GM21723 (cell line): ENCODE measurements around the gene ATP6V1F.

Experiments used
- ATAC-seq: cut with Tn5 transposase; IDR thresholded peaks from one replicate; pipeline ENCODE4 v1.9.1; 2021; ENCODE audit warnings: mild to moderate bottlenecking, moderate library complexity; ENCODE audit not compliant: unreplicated experiment

The ATP6V1F gene

DNA sequence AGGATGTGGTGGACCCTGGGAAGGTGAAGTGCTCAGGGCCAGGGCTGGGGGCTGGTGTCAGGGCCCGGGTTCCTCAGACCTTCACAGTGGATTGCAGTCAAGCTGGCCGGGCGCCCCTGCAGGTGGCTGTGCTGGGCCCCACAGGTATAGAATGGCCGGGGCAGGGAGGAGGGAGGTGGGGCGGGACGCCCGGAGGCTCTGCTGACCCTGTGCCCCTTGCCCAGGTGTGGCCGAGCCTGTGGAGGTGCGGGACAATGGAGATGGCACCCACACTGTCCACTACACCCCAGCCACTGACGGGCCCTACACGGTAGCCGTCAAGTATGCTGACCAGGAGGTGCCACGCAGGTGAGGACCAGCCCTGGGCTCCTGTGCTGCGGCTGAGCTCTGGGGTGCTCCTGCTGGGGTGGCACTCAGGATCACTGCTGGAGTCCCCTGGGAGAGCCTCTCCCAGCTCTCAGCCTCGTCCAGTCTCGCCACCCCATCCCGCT is 14.9 kb upstream of the ATP6V1F start:
- no peak for ATAC-seq

GRCh38 chr7:128848289-128849155 is 14.1 kb upstream of the ATP6V1F start:
- ATAC-seq, result no peak

GRCh38 chr7:128849156-128849515 is 13.5 kb upstream of the ATP6V1F start:
- ATAC-seq, result no peak

DNA sequence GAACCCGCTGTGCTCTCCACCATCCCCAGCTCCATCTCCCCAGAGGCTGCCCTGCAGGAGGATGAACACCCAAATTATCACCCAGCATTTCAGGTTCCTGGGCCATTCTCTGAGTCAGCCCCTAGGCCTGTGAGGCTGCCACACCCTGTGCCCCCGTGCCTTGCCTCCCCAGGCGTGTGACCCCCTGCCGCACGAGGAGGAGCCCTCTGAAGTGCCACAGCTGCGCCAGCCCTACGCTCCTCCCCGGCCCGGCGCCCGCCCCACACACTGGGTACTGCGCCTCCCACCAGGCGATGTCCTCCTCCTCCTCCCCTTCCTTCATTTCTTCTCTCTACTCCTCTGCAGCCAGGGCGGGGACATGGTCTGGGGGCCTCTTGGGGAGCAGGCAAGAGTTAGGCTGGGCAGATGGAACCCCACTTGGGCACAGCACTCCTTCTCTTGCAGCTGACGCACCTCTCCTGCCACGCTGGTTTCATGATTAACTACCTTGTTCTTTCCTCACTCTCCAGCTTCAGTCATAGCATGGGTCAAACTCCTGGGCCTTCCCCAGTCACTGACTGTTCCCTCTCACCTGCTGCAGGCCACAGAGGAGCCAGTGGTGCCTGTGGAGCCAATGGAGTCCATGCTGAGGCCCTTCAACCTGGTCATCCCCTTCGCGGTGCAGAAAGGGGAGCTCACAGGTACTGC is 12.7 kb upstream of the ATP6V1F start:
- ATAC-seq, result no peak

DNA sequence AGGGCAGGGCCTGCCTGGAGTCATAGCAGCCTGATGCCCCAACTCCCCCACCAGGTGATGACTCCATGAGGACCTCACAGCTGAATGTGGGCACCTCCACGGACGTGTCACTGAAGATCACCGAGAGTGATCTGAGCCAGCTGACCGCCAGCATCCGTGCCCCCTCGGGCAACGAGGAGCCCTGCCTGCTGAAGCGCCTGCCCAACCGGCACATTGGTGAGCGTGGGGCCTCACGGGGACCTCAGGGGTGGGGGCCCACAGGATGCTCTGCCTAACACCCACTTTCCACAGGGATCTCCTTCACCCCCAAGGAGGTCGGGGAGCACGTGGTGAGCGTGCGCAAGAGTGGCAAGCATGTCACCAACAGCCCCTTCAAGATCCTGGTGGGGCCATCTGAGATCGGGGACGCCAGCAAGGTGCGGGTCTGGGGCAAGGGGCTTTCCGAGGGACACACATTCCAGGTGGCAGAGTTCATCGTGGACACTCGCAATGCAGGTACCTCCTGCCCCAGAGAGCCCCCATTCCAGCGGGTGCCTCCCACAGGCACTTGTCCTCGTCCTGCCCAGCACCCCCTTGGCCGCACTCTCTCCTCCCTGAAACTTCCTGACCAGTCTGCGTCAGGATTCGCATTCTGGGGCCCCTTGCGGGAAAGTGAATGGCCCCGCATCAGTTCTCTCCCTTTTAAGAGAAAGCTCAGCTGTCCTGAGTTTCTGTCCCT is 10.0 kb upstream of the ATP6V1F start:
- no peak for ATAC-seq

DNA sequence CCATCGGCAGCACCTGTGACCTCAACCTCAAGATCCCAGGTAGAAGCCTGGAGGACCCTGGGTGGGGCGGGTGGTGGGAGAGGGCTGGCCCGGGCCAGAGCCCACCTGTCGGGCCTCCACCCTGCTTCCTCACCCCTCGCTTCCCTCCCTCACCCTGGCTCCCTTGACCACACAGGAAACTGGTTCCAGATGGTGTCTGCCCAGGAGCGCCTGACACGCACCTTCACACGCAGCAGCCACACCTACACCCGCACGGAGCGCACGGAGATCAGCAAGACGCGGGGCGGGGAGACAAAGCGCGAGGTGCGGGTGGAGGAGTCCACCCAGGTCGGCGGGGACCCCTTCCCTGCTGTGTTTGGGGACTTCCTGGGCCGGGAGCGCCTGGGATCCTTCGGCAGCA is 8.9 kb upstream of the ATP6V1F start:
- ATAC-seq, result no peak

GRCh38 chr7:128854396-128854795 is 8.3 kb upstream of the ATP6V1F start:
- no peak for ATAC-seq

GRCh38 chr7:128855559-128855958 is 7.1 kb upstream of the ATP6V1F start:
- no peak for ATAC-seq

DNA sequence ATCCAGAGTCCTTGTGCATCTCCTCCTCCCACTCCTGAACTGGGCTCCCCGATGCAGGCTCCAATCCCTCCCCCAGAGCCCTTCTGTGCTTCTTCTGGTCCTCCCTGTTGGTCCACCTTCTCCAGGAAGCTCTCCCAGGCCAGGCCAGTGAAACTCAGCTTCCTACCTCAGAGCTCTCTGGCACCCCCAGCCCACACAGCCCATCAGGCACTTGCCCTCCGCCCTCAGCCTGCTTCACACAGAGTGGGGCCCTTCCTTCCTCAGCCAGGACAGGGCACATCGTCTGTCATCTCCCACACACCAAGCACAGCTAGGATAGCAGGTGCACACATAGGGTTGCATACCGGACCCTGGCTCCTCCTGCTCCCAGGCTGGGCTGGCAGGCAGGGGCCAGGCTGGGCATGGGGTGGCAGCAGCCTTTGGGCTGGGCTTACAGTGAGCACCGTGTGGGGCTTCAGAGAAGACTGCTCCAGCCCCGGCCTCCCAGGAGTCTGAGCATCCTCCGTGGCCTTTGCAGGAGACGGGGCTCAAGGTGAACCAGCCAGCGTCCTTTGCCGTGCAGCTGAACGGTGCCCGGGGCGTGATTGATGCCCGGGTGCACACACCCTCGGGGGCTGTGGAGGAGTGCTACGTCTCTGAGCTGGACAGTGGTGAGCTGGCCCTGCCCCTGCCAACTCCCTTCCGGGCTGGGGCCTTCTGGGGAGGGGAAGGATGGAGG is 6.5 kb upstream of the ATP6V1F start:
- ATAC-seq, result no peak

GRCh38 chr7:128858380-128859231 is 4.0 kb upstream of the ATP6V1F start:
- no peak for ATAC-seq

DNA sequence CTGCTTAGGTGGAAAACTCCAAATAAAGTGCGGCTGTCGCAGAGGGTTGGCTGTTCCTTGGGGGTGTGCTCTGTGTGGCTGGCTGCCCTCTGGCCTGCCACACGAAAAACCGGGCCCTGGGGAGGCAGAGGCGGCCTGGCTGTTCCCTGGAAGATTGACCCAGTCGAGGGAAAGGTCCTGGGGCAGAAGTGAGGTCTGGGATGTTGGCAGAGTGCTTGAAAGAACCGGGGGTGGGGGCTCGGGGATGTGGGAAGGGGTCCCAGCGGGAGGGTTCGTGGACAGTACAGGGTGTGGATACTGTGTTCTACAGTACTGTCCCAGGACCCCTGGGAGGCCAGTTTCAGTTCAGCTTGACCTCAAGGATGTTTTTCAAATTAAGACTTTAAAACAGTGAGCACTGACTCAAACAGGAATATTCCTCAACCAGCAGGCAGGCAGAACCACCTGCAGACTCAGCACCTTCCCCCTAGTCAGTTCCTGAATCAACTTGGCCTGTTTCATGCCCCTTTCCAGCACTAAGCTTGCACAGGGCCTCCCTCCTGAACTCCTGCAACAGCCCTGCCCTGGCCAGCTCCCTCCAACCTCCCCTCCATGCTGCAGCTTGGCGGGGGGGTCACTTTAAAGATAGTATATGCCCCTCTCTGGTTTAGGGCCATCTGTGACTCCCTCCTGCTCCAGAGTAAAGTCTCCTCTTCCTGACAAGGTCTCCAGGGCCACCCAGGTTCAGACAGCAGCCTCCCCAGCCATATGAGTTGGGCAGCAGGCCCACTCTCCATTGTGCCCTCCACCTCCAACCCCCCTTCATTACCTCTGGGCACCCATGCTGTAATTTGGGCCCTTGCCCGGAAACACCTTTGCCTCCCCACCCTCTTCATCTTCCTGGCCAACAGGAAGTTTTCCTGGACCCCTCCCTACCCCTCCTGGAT is 3.2 kb upstream of the ATP6V1F start:
- no peak for ATAC-seq

- no peak for ATAC-seq
Measured at GRCh38 chr7:128860158-128861073, 2.2 kb upstream of the ATP6V1F start.

GRCh38 chr7:128861957-128862570 is 592 bp upstream of the ATP6V1F start:
- ATAC-seq, result no peak

DNA sequence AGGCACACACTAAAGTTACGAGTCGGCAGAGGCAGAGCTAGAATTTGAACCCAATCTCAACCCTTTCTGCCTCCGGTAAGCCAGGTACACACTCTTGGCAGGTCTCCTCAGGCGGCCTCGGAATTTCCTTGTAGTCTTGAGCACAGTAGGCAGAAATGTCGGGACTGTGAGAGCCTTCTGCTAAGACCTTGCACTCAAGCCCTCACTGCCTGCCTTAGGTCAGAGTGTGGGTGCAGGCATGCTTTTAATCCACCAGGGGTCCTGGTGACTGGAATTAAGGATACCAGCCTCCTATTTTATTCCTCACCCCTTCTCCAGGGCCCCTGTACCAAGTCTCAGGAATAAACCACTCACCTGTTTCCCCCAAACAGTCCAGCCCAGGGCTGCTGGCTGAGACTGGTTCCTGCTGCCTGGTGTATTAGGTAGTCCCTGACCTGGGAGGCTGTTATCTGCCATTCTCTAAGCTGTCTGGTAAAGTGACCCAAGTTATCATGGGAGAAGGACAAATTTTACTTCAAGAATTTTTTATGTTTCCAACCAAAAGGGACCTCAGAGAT is 855 bp downstream of the ATP6V1F start:
- ATAC-seq, result peak; percentile 45

DNA sequence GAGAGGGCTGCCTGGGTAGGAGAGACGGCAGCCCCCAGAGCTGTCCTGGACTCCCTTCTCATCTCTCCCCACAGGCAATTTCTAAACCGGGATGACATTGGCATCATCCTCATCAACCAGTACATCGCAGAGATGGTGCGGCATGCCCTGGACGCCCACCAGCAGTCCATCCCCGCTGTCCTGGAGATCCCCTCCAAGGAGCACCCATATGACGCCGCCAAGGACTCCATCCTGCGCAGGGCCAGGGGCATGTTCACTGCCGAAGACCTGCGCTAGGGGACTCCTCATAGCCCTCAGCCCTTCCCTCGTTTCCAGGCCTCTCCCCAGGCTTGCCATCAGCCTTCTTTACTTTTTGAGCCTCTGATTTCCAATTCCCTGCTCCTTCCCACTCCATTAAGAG is 2.6 kb downstream of the ATP6V1F start:
- no peak for ATAC-seq

DNA sequence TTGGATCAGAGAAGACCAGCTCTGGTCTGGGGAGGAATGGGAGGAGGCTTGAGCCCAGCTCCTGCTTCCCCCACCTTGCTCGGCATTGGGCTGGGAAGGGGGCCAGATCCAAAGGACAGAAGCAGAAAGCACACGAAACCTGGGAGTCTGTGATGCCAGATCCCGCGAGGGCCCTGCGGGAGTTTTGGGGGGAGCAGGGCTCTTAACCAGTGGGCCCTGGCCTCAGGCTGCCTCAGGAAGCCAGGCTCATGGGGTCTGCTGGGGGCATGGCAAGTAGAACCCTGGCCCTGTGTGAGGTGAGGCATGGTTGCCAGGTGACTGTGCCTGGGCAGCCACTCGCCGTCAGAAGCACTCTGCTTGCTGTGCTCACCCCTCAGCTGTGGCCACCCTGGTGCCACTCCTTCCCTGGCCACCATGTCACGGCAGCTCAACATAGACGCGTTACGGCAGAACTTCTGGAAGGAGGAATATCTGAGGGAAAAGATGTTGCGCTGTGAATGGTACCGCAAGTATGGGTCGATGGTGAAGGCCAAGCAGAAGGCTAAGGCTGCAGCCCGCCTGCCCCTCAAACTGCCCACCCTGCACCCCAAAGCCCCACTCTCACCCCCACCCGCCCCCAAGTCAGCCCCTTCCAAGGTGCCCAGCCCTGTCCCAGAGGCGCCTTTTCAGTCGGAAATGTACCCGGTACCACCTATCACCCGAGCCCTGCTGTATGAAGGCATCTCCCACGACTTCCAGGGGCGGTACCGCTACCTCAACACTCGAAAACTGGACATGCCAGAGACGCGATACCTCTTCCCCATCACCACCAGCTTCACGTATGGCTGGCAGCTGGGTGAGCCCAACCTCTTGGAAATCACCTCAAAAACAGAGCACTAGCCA is 3.6 kb downstream of the ATP6V1F start:
- ATAC-seq, result no peak
